Mammary epithelial cell (primary cell): ENCODE measurements around the gene RNF34.

Experiments used
- CTCF ChIP-seq, 2 donors: IDR thresholded peaks in 1 of 2; conservative IDR thresholded peaks in 1 of 2; 2 replicates each; pipeline ENCODE4 v1.5.1; 2011 to 2012; ENCODE audit warnings: inconsistent platforms in 2 of 2, low read length in 2 of 2, mild to moderate bottlenecking in 2 of 2, control low read depth in 1 of 2, low read depth in 1 of 2; ENCODE audit not compliant: insufficient read depth in 1 of 2; ENCODE audit errors: extremely low read depth in 1 of 2
- EZH2 ChIP-seq: IDR thresholded peaks from 2 replicates; pipeline ENCODE4 v1.6.1; 2012; ENCODE audit warnings: low read length, inconsistent platforms, borderline replicate concordance

- TF ChIP-seq CTCF (conservative IDR thresholded peaks at IDR 0.05 in 1 of 2, IDR thresholded peaks at IDR 0.05 in 1 of 2; ENCODE audit: extremely low read depth in 1 of 2, insufficient read depth in 1 of 2, low read depth in 1 of 2, low read length in 2 of 2) = no peak
- TF ChIP-seq EZH2 = no peak
These were observed 20.2 kb downstream of the RNF34 start for GRCh38 chr12:121420109-121420508.
